ENCODE measurements around the gene WDPCP. TPM values are rescaled to one million over a fixed set of nuclear protein-coding genes. Genes with fewer than 3 reads are reported as not detected.
"Not testable (repeated sequence)": the region's sequence is repeated elsewhere in the genome, so short reads cannot be mapped to it uniquely, and the experiment has no call there.

WDPCP gene
- total RNA-seq, 1 donor from 2014 or later = 18.8 TPM

DNA sequence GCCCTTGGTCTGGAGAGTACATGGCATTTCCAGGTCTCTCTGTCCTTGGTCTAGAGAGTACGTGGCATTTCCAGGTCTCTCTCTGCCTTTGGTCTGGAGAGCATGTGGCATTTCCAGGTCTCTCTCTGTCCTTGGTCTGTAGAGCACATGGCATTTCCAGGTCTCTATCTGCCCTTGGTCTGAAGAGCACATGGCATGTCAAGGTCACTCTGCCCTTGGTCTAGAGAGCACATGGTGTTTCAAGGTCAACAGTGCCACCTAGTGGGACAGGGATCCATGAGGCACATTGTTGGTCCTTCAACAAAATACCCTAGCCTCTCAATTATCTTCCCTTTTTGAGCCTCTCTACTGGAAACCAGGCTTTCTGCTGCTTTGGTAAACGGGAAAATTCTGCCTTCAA, 287.4 kb downstream of the WDPCP start:
- H3K4me3 ChIP-seq = no peak overlapping the region
- H3K4me1 ChIP-seq = no peaks in the 10 kb centered on the region
- DNase-seq = no peak
- H3K9me3 ChIP-seq (replicated peaks) = peaks cover 74% of the 10 kb centered on the region
- intact Hi-C loops (cut with micrococcal nuclease) = no loop called here
- peaks cover 52% of the 10 kb centered on the region for H3K36me3 ChIP-seq
- no peaks in the 10 kb centered on the region for H3K27me3 ChIP-seq (ENCODE audit: low read depth)
- TF ChIP-seq, protein P1, sequence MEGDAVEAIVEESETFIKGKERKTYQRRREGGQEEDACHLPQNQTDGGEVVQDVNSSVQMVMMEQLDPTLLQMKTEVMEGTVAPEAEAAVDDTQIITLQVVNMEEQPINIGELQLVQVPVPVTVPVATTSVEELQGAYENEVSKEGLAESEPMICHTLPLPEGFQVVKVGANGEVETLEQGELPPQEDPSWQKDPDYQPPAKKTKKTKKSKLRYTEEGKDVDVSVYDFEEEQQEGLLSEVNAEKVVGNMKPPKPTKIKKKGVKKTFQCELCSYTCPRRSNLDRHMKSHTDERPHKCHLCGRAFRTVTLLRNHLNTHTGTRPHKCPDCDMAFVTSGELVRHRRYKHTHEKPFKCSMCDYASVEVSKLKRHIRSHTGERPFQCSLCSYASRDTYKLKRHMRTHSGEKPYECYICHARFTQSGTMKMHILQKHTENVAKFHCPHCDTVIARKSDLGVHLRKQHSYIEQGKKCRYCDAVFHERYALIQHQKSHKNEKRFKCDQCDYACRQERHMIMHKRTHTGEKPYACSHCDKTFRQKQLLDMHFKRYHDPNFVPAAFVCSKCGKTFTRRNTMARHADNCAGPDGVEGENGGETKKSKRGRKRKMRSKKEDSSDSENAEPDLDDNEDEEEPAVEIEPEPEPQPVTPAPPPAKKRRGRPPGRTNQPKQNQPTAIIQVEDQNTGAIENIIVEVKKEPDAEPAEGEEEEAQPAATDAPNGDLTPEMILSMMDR (IDR thresholded peaks at IDR 0.05; ENCODE audit: borderline replicate concordance) = no peak
- H3K27ac ChIP-seq (replicated peaks) = no peak overlapping the region

DNA sequence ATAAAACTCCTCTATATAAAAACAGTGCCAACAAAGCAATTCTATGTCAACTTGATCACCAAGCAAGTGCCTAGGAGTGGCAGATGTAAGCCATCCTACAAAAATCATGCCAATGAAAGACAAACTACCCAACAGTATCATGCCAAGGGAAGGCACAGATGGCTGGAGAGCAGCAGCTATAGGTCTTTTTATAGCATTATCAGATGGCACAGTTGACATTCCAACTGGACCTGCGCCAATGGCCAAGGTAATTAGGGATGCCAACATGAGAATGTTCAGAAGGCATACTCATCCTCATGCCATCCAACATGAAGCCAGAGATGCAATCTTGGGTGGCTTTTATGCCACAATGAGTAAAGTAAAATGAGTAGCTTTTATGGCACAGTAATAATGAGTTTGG, 300.3 kb downstream of the WDPCP start:
- intact Hi-C loops (cut with micrococcal nuclease) = no loop called here
- Histone ChIP-seq H3K9me3 (replicated peaks) (peaks cover 61% of the 10 kb centered on the region), H3K27ac (replicated peaks) (no peak overlapping the region), H3K27me3 (ENCODE audit: low read depth) (no peaks in the 10 kb centered on the region), H3K36me3 (no peaks in the 10 kb centered on the region), H3K4me1 (no peaks in the 10 kb centered on the region), H3K4me3 (no peak overlapping the region)
- DNase-seq = no peak
- TF ChIP-seq, protein P1 (IDR thresholded peaks at IDR 0.05; ENCODE audit: borderline replicate concordance) = no peak

DNA sequence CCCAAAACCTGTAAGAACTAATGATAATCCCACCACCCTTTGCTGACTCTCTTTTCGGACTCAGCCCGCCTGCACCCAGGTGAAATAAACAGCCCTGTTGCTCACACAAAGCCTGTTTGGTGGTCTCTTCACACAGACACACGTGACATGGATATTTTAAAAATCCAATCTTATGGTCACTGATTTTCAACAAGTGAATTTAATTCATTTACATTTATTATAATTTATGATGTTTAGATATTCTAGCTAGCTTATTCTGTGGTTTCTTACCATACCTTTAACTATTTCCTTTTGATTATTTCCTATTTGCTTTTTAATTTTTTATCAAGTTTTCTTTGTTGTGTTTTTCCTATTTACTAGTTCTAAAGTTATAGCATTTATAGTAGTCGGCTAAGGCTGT, 301.8 kb downstream of the WDPCP start:
- peaks cover 70% of the 10 kb centered on the region for H3K9me3 ChIP-seq (replicated peaks)
- H3K4me3 ChIP-seq; H3K27me3 ChIP-seq (ENCODE audit: low read depth); H3K27ac ChIP-seq (replicated peaks); H3K4me1 ChIP-seq; intact Hi-C loops (cut with micrococcal nuclease); DNase-seq; H3K36me3 ChIP-seq: not testable (repeated sequence)

DNA sequence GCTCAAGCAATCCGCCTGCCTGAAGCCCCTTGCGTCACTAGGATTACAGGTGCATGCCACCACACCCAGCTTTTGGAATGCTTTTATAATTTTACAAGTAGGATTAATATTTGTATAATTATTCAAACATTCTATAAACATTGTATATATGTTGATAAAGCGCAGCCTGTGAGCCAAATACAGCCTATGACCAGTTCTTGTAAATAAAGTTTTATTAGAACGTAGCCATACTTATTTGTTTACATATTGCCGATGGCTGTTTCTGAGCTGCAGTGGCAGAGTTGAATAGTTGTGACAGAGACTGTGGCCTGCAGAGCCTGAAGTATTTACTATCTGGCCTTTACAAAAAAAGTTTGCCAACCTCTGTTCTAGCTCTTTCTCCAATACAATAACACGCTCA, 305.0 kb downstream of the WDPCP start:
- DNase-seq = no peak
- TF ChIP-seq, protein P1 (IDR thresholded peaks at IDR 0.05; ENCODE audit: borderline replicate concordance) = no peak
- Histone ChIP-seq H3K4me3 (no peak overlapping the region), H3K27me3 (ENCODE audit: low read depth) (no peaks in the 10 kb centered on the region), H3K36me3 (no peaks in the 10 kb centered on the region), H3K9me3 (replicated peaks) (peaks cover 86% of the 10 kb centered on the region), H3K27ac (replicated peaks) (no peak overlapping the region), H3K4me1 (no peaks in the 10 kb centered on the region)
- intact Hi-C loops (cut with micrococcal nuclease) = no loop called here

DNA sequence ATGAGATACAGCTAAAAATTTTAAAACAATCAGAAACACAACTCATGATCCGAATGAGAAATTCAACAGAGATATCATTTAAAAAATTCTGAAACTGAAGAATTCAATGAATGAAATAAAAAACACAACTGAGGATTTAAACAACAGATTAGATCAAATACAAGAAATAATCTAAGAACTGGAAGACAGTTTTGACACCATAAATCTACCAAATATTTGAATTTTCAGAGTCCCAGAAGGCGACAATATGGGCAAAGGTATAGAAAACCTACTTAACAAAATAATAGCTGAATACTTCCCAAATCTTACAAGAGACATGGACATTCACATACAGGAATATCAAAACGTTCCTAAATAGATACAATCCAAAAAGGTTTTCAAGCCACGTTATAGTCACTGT, 315.7 kb downstream of the WDPCP start:
- no peaks in the 10 kb centered on the region for H3K36me3 ChIP-seq
- no peak for DNase-seq
- H3K4me3 ChIP-seq = no peak overlapping the region
- intact Hi-C loops (cut with micrococcal nuclease) = no loop called here
- no peaks in the 10 kb centered on the region for H3K4me1 ChIP-seq
- no peaks in the 10 kb centered on the region for H3K27me3 ChIP-seq (ENCODE audit: low read depth)
- H3K9me3 ChIP-seq (replicated peaks) = peaks cover 64% of the 10 kb centered on the region
- TF ChIP-seq, protein P1 (IDR thresholded peaks at IDR 0.05; ENCODE audit: borderline replicate concordance) = no peak
- no peak overlapping the region for H3K27ac ChIP-seq (replicated peaks)

DNA sequence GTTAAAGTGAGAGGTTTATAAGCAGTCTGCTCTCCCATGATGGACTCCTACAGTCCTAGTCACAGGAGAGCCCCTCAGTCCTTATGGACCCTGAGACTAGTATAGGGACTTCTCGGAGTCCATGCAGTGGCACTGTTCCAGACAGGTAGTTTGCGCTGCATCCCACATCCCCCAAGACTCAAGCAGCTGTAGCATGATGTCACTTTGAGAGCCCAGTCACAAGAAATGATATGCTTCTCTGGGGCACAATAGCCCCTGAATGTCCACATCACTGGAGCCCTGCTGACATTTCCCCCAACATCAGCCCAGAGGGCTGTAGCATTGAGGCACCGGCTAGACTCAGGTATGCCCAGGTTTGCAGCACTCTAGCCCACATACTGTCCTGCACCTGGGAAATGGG, 317.6 kb downstream of the WDPCP start:
- intact Hi-C loops (cut with micrococcal nuclease) = no loop called here
- Histone ChIP-seq H3K4me1 (no peaks in the 10 kb centered on the region), H3K9me3 (replicated peaks) (peaks cover 58% of the 10 kb centered on the region), H3K27me3 (ENCODE audit: low read depth) (no peaks in the 10 kb centered on the region), H3K4me3 (no peak overlapping the region), H3K36me3 (no peaks in the 10 kb centered on the region), H3K27ac (replicated peaks) (no peak overlapping the region)
- DNase-seq = no peak
- TF ChIP-seq, protein P1 (IDR thresholded peaks at IDR 0.05; ENCODE audit: borderline replicate concordance) = no peak
